Raji (cell line): ENCODE results near the gene AP3D1.

Experiments used
- POLR2A ChIP-seq: IDR thresholded peaks from 2 replicates; pipeline ENCODE4 v1.6.1; 2011; ENCODE audit warnings: low read depth, low read length, control low read depth; ENCODE audit not compliant: insufficient read depth

The AP3D1 gene

GRCh38 chr19:2060884-2061494 lies 90.4 kb downstream of the AP3D1 start:
- peak; percentile 8 for TF ChIP-seq POLR2A

DNA sequence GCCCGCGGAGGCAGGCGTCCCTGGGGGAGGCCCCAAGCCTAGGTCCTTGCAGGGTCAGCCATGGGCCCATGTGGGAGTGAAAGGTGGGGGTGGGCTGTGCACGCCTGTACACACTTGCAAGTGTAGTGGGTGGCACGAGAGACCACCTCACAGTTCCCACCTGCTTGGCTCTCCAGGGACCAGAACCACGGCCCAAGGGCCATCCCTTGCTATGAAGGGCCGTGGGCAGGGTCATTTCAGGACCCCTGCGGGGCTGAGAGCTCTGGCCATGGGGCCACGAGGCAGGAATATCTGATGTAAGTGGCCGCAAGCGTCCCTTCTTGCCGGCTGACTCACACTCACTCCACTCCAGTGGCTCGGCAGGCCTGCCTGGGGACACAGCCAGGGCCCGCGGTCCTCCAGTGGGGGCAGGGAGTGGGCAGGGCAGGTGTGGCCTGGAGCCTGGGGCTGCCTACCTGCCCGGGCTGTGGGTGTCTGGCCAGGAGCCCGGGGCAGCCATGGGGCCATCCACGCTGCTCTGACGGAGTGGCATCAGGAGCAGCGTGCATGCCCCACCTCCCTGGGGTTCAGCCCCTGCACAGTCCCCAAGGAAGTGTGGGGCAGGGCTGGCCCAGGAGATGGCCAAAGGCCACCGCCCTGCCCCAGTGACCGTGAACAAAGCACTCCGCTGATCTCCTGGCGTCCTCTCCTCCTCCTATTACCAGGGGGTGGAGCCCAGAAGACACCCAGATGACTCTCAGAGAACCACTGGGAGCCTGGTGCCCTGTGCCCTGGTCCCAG lies 91.8 kb downstream of the AP3D1 start:
- TF ChIP-seq POLR2A = no peak

DNA sequence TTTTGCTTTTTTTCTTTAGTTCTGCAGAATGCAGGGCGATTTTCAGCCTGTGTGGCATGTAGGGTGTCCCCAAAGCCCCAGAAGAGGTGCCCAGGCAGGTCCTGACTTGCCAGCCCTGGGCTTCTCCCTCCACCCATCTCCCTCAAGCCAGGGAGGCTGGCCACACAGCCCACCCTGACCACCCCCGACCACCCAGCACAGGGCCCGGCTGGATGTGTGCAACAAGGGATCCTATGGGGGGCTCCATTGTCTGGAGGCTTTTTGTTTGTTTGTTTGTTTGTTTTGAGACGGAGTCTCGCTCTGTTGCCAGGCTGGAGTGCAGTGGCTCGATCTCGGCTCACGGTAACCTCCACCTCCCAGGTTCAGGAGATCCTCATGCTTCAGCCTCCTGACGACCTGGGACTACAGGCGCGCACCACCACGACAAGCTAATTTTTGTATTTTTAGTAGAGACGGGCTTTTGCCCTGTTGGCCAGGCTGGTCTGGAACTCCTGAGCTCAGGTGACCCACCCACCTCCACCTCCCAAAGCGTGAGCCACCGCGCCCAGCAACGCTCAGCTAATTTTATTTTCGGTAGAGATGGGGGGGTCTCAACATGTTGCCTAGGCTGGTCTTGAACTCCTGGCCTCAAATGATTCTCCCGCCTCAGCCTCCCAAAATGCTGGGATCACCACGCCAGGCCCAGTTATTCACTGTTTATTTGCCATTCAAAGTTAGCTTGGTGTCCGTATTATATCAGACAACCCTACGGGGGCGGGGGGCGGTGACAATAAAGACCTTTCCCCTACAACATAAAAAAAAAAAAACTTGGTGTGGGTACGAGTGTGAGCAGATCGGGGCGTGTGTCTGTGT lies 92.6 kb downstream of the AP3D1 start:
- TF ChIP-seq POLR2A = no peak

GRCh38 chr19:2057484-2058469 lies 93.6 kb downstream of the AP3D1 start:
- TF ChIP-seq POLR2A = no peak

- no peak for TF ChIP-seq POLR2A
Observed at GRCh38 chr19:2056837-2057192, 94.6 kb downstream of the AP3D1 start.

GRCh38 chr19:2055931-2056836 lies 95.2 kb downstream of the AP3D1 start:
- TF ChIP-seq POLR2A = no peak; the same call in 1 of the 2 replicates

GRCh38 chr19:2054763-2055162 lies 96.6 kb downstream of the AP3D1 start:
- TF ChIP-seq POLR2A = no peak

GRCh38 chr19:2053601-2054389 lies 97.6 kb downstream of the AP3D1 start:
- no peak for TF ChIP-seq POLR2A

- peak; percentile 53 for TF ChIP-seq POLR2A
Observed at GRCh38 chr19:2051773-2052704, 99.3 kb downstream of the AP3D1 start.

GRCh38 chr19:2050991-2051772 lies 100.2 kb downstream of the AP3D1 start, which contains the start of gene MKNK2:
Gene MKNK2, minus strand, starts transcription at chr19:2051244. Its CDS starts 393 bp downstream, at chr19:2050851.
- TF ChIP-seq POLR2A = peak; percentile 99
